Measurements from ENCODE around the gene ATG4B.
A peak's percentile ranks its signal among the peaks of the same experiment; 100 is the strongest.

Gene ATG4B

DNA sequence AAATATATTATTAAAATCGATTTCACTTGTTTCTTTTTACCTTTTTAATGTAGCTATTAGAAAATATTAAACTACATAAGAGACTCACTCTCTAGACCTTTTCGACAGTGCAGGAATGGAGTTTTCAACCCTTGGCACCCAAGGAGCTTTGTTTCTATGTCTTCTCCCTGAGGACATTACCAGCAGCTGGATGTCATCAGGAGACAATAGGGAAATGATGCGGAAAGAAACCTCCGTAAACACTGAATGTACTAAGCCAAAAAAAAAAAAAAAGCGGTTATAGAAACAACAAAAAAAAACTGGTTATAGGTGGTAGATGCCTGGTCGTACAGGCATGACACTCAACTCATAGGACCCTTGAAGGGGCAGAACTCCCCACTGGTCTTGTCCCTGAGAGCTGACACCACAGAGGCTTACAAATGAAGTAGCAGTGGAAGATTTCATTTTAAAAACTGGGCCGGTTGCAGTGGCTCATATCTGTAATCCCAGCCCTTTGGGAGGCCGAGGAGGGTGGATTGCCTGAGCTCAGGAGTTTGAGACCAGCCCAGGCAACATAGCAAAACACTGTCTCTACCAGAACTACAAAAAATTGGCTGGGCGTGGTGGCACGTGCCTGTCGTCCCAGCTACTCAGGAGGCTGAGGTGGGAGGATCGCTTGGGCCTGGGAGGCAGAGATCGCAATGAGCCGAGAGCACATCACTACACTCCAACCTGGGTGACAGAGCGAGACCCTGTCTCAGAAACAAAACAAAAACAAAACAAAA, 24.3 kb upstream of the ATG4B start:
- DNase-seq: no peak

DNA sequence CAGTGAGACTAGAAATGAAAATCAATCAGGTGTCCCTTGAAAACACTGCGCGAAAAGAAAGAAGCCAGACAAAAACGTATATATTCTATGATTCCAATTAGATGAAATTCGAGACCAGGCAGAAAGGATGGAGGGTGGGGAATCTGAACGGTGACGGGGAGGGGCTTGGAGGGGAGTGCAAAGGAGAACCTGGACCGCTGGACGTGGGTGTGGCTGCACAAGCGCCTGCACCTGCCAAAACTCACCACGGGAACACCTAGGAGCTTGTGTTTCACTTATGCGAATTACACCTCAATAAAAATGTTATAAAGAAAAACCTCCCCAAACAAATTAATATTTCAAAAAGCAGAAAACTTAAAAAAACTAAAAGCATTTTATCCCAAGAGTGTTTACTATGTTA, 22.5 kb upstream of the ATG4B start:
- DNase-seq: no peak

DNA sequence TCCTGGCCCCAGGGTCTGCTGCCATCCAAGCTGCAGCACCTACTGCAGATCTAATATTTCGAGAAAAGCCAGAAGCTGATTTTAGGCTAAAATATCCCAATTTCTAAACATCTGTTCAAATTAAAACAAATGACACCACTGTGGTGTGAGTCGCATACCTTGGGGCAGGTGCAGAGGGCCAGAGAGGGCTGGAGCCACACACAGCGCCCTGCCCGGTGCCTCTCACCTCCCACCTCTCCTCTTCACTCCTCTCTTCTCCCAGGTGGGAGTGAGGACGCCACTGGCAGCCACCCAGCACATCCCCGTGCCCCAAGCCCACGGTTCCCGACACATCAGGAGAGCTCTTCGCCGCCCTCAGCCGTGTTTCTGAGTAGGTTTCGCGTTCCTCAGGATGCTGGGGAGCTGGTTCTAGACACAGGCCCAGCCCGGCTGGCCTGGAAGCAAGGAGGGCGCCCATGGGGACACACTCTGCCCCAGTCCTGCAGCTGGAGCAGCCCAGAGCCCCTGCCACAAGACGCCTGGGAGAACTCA, 21.9 kb upstream of the ATG4B start:
- DNase-seq: no peak

DNA sequence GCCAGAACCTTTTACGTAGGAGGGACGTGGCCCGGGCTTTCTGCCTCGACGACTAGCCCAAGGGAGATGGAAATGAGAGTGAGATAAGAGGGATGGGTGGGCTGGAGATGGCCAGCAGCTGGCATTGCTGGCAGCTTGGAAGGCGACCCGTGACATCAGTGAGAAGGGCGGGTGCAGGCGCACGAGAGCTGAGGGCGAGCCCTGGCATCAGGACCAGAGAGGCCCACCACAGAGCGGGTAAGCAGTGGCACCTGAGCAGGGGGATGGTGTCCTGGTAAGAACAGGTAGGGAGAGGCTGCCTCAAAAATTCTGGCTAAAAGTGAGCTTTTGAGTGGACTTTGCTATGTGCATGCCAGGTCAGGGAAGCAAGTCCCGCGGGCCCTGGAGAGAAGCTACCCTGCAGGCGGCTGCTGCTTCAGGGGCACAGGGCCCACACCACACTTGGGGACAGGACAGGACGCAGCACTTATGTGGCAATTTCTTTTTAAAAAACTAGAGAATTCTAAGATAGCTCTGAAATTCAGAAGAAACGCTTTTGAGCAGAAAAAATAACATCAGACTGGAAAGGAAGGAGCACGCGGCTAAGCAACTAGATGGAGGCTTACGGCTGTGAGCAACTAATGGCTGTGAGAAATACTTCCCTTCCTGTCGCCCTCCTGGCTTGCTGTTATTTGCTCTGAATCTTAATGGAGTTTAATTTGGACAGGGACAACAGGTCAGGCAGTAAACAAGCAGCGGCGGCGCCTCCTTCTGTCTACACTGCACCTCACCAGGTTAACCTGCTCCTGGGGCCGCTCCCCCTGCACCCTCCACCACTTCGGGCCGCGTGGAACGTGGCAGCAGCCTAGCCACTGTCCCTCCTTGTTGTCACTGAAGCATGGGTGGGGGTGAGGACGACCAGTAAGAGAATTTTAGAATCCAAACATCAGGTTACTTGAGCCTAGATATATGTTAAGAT, 21.0 kb upstream of the ATG4B start:
- DNase-seq: no peak

DNA sequence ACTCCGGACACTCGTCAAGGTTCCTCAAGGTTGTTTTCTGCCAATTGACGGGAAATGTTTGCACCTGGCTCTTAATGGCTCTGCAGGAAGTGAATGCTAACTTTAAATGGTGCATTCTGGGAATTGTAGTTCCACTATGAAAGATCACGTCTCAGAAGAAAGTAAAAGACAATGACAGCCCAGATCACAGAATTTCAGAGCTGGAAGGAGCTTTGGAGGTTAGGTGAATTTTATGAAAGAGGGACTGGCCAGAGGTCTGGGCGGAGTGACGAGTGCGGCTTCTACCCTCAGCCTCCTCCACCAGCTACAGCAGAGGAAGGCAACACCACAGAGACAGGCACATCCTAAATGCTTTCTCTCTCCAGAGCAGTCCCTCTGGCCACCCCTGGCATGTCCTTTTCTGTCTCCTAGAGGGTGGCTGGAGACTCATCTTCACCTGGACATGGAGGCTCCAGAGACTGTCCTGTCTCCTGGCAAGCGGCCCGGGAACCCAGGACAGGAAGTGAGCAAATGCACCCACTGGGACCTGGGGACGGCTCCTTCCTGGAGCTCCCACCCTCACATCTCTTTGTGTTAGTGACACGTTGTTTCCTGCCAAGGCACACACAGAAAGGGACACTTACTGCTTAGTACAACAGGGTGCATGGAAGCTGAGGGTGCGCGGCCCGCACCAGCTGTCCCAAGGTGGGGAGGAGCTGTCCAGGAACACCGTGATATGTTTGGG, 19.9 kb upstream of the ATG4B start:
- peak; percentile 16 for DNase-seq

GRCh38 chr2:241618296-241618805, 19.1 kb upstream of the ATG4B start:
- DNase-seq: no peak

- no peak for DNase-seq
These were observed 18.7 kb upstream of the ATG4B start for GRCh38 chr2:241618829-241619228.

- no peak for DNase-seq
These were observed 17.7 kb upstream of the ATG4B start for GRCh38 chr2:241619597-241620418.

DNA sequence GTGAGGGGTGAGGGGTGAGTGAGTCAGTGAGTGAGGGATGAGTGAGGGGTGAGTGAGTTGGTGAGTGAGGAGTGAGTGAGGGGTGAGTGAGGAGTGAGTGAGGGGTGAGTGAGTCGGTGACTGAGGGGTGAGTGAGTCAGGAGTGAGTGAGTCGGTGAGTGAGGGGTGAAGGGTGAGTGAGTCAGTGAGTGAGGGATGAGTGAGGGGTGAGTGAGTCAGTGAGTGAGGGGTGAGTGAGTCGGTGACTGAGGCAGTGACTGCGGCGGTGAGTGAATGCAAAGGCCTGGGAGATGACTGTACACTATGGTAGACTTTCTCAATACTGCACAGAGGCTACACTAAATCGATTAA, 17.1 kb upstream of the ATG4B start:
- DNase-seq: peak; percentile 14

GRCh38 chr2:241627675-241628074, 9.8 kb upstream of the ATG4B start:
- no peak for DNase-seq

GRCh38 chr2:241629762-241630435, 7.6 kb upstream of the ATG4B start:
- DNase-seq: no peak

DNA sequence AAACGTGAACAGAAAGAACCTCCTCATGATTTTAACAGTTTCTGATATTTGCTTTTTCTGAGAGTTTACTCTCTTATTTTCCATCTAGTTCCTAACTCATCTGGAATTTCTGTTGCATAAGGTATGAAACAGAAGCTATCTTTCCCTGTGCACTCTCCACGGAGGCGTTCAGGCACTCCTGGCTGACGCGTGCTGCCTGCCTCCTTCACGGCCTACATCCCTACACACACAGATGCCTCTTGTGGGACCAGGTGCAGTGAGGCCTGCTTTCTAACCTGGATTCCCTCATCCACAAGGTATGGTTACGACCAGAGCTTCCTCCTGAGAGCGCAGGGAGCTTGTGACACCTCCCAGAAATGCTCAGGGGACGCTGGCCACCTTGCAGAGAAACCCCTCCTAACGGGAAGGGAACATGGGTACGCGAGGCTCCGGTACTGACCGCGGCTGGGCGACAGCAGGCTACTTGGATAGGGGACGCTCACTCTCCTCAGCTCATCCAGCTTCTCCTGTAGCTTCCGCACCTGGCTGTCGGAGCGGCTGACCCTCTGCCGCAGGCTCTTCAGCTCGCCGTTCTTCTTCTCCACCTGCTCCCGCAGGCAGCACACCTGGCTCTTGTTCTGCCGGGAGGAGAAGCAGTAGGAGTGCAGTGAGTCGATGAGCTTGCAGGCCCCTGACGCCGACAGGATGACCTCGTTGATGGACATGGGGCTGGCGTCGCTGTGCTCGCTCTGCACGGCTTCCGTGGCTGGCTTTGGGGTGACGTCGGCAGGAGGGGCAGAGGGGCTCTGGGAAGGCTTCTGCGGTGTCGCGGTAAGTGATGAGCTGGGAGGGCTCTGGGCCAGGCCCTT, 4.8 kb upstream of the ATG4B start:
- DNase-seq: no peak

GRCh38 chr2:241633561-241633960, 3.9 kb upstream of the ATG4B start:
- DNase-seq: no peak

GRCh38 chr2:241635756-241636155, 1.7 kb upstream of the ATG4B start:
- no peak for DNase-seq

GRCh38 chr2:241636182-241637017, 1.1 kb upstream of the ATG4B start:
- DNase-seq: peak; percentile 12

GRCh38 chr2:241637795-241638660, 535 bp downstream of the ATG4B start:
- peak; percentile 33 for DNase-seq

GRCh38 chr2:241638940-241639339, 1.4 kb downstream of the ATG4B start:
- DNase-seq: no peak

DNA sequence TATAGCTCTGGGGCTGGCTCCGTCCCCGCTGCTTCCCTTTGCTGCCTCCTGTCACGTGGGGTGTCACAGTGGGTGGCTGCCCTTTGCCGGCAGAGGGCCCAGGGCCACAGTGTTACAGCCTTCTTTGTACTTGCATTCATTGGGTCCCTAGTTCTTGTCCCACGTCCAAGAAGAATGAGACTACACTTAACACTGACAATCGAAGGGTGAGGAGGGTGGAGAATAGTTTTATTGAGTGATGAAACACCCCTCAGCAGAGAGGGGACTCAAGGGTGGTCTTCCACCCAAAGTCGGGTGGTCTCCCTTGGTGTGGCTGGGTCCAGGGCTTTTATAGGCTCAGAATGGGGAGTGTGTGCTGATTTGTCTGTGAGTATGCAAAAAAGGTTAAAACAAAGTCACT, 1.9 kb downstream of the ATG4B start:
- DNase-seq: no peak
